Measurements from ENCODE around the gene VPS13D. TPM values are rescaled to one million over a fixed set of nuclear protein-coding genes. Genes with fewer than 3 reads are reported as not detected.
A peak's percentile ranks its signal among the peaks of the same experiment; 100 is the strongest.
"Not testable (repeated sequence)": the region's sequence is repeated elsewhere in the genome, so short reads cannot be mapped to it uniquely, and the experiment has no call there.

The VPS13D gene
- total RNA-seq, 2 donors from 2014 or later, result 54.3 to 56.0 TPM

DNA sequence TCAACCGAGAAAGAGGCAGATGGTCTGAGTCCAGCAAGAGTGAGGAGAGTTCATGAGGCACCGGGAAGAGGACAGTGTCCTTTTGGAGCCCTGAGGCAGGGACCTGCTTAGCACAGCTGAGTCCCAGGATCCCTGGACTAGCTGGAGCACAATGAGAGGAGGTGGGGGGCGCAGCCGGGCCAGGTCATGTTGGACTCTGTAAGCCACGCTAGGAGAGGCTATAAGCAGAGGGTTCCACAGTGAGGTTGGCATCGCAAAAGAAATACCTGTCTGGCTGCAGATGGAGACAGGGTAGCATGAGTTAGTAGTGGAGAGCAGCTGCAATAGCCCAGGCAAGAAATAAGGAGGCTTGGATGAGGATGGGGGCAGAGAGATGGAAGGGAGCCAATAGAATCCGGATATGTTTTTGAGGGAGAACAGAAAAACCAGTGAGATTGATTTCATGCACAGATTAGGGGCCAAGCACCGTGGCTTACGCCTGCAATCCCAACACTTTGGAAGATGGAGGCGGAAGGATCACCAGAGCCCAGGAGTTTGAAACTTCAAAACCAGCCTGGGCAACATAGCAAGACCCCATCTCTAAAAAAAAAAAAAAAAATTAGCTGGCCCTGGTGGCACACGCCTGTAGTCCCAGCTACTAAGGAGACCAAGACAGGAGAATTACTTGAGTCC lies 290.0 kb downstream of the VPS13D start:
- TF ChIP-seq, protein P1, sequence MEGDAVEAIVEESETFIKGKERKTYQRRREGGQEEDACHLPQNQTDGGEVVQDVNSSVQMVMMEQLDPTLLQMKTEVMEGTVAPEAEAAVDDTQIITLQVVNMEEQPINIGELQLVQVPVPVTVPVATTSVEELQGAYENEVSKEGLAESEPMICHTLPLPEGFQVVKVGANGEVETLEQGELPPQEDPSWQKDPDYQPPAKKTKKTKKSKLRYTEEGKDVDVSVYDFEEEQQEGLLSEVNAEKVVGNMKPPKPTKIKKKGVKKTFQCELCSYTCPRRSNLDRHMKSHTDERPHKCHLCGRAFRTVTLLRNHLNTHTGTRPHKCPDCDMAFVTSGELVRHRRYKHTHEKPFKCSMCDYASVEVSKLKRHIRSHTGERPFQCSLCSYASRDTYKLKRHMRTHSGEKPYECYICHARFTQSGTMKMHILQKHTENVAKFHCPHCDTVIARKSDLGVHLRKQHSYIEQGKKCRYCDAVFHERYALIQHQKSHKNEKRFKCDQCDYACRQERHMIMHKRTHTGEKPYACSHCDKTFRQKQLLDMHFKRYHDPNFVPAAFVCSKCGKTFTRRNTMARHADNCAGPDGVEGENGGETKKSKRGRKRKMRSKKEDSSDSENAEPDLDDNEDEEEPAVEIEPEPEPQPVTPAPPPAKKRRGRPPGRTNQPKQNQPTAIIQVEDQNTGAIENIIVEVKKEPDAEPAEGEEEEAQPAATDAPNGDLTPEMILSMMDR (IDR thresholded peaks at IDR 0.05), result no peak
- no peak overlapping the region for H3K27ac ChIP-seq
- no peaks in the 10 kb centered on the region for H3K27me3 ChIP-seq
- no peak overlapping the region for H3K4me3 ChIP-seq
- no peak for DNase-seq
- peak overlapping the region in 1 of 2 donors; percentile 28 for H3K9ac ChIP-seq (ENCODE audit: low read depth in 2 of 2, low read length in 2 of 2)
- H3K36me3 ChIP-seq, result no peaks in the 10 kb centered on the region
- H3K9me3 ChIP-seq, result no peaks in the 10 kb centered on the region
- H3K4me1 ChIP-seq, result no peaks in the 10 kb centered on the region
- intact Hi-C loops (cut with DNase I), result no loop called here

DNA sequence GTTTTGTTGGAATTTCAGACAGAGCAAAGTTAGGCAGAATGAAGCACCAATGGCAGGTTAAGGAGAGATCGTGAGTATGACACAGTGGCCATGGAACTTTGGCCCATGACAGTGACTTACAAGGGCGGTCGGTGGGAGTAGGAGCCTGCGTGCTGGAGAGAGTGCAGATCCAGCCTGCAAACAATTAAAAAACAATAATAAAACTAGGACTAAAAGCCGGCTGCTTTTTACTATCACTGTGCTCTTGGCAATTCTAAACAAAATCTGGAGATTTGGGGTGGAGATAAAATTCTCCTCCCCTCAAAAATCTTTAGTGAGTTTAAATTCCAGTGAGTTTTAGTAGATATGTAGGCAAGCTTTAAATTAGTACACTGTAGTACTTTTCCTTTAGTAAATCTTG lies 291.3 kb downstream of the VPS13D start:
- intact Hi-C loops (cut with DNase I), result no loop called here
- no peak overlapping the region for H3K27ac ChIP-seq
- H3K4me1 ChIP-seq, result no peaks in the 10 kb centered on the region
- H3K9ac ChIP-seq (ENCODE audit: low read depth in 2 of 2, low read length in 2 of 2), result no peak overlapping the region
- H3K9me3 ChIP-seq, result no peaks in the 10 kb centered on the region
- no peaks in the 10 kb centered on the region for H3K27me3 ChIP-seq
- TF ChIP-seq, protein P1 (IDR thresholded peaks at IDR 0.05), result no peak
- no peaks in the 10 kb centered on the region for H3K36me3 ChIP-seq
- no peak overlapping the region for H3K4me3 ChIP-seq
- no peak for DNase-seq

DNA sequence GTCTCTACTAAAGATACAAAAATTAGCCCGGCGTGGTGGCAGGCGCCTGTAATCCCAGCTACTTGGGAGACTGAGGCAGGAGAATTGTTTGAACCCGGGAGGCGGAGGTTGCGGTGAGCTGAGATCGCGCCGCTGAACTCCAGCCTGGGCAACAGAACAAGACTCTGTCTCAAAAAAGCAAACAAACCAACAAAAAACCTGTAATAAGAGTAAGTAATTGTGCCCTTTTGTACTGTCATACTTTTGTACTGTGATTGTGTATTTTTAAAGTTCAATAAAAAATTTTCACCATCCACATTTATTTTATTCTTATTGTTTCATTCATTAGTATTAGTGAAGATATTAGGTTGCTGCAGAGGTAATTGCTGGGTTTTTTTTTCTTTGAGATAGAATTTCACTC lies 292.9 kb downstream of the VPS13D start:
- H3K4me3 ChIP-seq; H3K27ac ChIP-seq; H3K9ac ChIP-seq (ENCODE audit: low read depth in 2 of 2, low read length in 2 of 2); intact Hi-C loops (cut with DNase I); H3K9me3 ChIP-seq; H3K4me1 ChIP-seq; DNase-seq; H3K36me3 ChIP-seq; H3K27me3 ChIP-seq: not testable (repeated sequence)

DNA sequence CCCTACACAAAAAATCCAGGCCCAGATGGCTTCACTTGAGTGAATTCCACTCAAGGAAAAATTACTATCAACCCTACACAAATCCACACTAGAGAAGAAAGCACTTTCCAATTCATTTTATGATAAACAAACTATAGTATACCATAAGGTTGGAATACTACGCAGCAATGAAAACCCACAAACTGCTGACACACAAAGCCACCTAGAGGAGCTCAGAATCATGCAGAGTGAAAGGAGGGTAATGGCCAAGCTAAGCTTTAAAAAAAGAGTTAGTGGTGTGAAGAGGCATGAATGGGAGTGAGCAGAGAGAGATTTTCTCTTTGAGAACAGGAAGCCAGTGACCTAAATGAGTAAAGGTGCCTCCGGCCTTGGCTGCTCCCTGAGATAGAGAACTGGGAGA lies 294.4 kb downstream of the VPS13D start:
- H3K27me3 ChIP-seq, result no peaks in the 10 kb centered on the region
- no peak overlapping the region for H3K9ac ChIP-seq (ENCODE audit: low read depth in 2 of 2, low read length in 2 of 2)
- no peak overlapping the region for H3K27ac ChIP-seq
- TF ChIP-seq, protein P1 (IDR thresholded peaks at IDR 0.05), result no peak
- H3K9me3 ChIP-seq, result no peaks in the 10 kb centered on the region
- H3K4me1 ChIP-seq, result peaks cover 14% of the 10 kb centered on the region
- no peak for DNase-seq
- intact Hi-C loops (cut with DNase I), result no loop called here
- no peak overlapping the region for H3K4me3 ChIP-seq
- no peaks in the 10 kb centered on the region for H3K36me3 ChIP-seq

DNA sequence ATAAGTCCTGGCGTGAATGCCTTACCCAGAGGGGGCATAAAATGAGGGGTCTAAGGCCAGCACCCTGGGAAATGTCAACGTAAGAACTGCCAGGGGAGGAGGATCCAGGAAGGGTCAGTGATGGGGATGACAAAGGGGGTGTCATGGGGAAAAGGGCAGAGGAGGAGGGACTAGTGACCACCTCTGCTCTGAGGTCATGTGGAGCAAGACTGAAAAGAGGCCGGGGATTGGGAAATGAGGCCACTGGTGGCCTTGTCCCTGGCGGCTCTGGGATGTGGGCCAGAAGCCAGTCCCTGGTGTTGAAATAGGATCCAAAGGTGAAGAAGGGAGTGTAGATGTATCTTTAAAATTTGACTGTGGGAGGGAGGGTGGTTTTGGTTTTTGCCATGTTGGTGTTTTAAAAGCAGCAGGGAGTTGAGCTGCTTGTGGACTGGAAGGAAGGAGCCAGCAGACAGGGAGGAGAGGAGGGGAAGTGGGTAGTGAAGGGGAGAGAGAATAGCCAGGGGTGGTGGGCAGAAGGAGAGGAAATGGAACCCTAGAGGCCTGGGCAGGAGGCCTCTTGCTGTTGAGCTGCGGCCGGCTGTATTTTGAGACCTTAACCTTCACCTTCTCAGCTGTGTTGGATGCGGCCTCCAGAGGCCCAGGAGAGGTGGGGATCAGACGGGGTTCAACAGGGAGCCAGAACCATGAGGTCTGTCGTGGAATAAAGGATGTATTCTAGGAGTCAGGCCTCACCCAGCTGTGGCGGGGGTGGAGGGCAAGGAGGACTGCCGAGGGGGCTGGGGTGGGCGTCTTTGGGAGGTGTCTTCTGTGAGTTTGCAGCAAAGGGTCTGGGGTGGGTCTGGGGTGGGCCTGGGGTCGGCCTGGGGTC lies 295.7 kb downstream of the VPS13D start:
- Histone ChIP-seq H3K9ac (ENCODE audit: low read depth in 2 of 2, low read length in 2 of 2) (no peak overlapping the region), H3K4me1 (peaks cover 14% of the 10 kb centered on the region), H3K9me3 (no peaks in the 10 kb centered on the region), H3K27me3 (no peaks in the 10 kb centered on the region), H3K36me3 (no peaks in the 10 kb centered on the region), H3K27ac (no peak overlapping the region), H3K4me3 (no peak overlapping the region)
- peak; percentile 77 for DNase-seq
- TF ChIP-seq, protein P1 (IDR thresholded peaks at IDR 0.05), result no peak
- intact Hi-C loops (cut with DNase I), result loop anchor here (5.0 kb wide), 1 partner anchor 48 kb away; no protein-coding TSS in a partner anchor

DNA sequence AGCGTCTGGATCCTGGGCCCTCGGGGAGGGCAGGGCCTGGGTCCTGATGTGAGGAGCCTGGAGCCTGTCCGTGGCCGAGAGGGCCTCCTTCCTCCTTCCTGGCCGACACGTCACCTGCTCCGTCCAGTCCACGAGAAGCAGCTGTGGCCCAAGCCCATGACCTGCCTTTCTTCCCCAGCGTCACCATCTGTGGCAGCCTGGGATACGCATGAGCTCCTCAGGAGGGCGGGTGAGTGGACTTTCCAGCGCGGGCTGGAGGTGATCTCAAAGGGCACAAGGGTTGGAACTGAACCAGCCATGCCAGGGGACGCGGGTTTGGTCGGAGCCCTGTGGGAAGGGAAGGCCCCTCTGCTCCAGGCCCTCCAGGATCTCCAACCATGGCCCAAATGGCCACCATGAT lies 297.7 kb downstream of the VPS13D start:
- TF ChIP-seq, protein P1 (IDR thresholded peaks at IDR 0.05), result no peak
- intact Hi-C loops (cut with DNase I), result loop anchor here (5.0 kb wide), 1 partner anchor 50 kb away; no protein-coding TSS in a partner anchor

More for the DNA sequence above, 297.7 kb downstream of the VPS13D start:
- Histone ChIP-seq H3K4me3 (no peak overlapping the region), H3K27me3 (no peaks in the 10 kb centered on the region), H3K36me3 (no peaks in the 10 kb centered on the region), H3K9me3 (no peaks in the 10 kb centered on the region), H3K27ac (no peak overlapping the region), H3K4me1 (peaks cover 14% of the 10 kb centered on the region), H3K9ac (ENCODE audit: low read depth in 2 of 2, low read length in 2 of 2) (no peak overlapping the region)
- DNase-seq, result no peak

Data from colonic mucosa (tissue), 4 donors.